Superior temporal gyrus (tissue), 1 donor: ENCODE measurements around the gene RMND5A.
"Not testable (repeated sequence)": the region's sequence is repeated elsewhere in the genome, so short reads cannot be mapped to it uniquely, and the experiment has no call there.

Experiments
- DNase-seq: peaks from one replicate; pipeline ENCODE4 v3.0.0-alpha.2; 2016; ENCODE audit errors: extremely low spot score

The RMND5A gene, protein sequence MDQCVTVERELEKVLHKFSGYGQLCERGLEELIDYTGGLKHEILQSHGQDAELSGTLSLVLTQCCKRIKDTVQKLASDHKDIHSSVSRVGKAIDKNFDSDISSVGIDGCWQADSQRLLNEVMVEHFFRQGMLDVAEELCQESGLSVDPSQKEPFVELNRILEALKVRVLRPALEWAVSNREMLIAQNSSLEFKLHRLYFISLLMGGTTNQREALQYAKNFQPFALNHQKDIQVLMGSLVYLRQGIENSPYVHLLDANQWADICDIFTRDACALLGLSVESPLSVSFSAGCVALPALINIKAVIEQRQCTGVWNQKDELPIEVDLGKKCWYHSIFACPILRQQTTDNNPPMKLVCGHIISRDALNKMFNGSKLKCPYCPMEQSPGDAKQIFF

GRCh38 chr2:86719637-86720539 is at the start of gene RMND5A:
TSS of gene RMND5A (plus strand) at chr2:86720291. CDS start at chr2:86720668, 377 bp downstream.
- peak; percentile 80 for DNase-seq

GRCh38 chr2:86671337-86671981 is 48.6 kb upstream of the RMND5A start:
- DNase-seq, result no peak

DNA sequence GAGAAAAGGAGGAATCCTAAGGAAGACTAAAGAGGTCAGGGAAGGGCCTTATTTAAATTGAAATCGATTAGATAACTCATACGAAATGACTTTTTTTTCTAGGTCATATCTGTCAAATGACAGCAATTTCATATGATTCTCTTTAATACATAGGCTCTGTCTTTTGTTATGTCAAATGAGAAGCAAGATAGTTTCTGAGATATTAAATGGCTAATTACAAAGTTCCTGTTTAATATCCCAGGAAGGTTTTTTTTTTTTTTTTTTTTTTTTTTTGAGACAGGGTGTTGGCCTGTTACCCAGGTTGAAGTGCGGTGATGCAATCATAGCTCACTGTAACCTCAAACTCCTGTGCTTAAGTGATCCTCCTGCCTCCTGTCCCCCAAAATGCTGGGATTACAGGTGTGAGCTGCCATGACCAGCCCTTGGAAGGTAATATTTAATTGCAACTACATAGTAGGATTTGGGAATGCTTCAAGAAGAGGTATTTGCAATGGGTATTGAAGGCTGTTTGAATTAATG is 48.0 kb upstream of the RMND5A start:
- no peak for DNase-seq

DNA sequence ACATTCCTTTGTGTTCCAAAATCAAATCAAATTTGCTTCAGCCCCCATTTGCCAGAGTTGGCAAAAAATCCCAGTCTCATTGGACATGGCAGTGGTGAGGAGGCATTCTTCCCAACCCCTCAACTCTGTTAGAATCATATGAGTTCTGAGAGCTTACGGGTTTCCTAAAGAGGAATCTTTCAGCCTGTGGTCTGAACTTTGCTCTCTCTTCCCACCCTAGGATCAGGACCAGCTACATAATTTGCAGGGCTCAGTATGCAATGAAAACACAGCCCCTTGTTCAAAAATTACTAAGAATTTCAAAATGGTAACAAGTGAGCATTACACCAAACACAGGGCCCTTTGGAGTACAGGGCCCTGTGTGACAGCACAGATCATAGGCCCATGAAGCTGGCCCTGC is 47.1 kb upstream of the RMND5A start:
- no peak for DNase-seq

GRCh38 chr2:86673986-86674670 is 46.0 kb upstream of the RMND5A start:
- no peak for DNase-seq

DNA sequence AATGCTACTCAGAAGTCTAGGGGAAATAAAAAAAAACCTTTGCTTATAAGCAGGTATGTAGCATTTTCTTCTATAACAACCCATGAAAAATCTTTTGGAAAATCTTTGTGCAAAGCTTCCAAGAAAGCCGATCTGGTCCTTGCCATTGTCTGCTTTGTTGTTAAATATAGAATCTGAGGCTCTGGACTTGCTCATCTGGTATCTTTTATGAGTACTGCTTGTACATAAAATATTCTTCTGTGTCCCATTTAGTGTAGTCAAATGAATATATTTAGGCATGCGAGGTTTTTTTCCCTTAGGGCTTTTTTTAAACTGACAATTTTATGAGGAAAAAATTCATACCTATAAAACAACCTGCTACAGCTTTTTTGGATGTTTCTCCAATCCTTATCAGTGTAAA is 45.0 kb upstream of the RMND5A start:
- DNase-seq, result peak; percentile 61

- no peak for DNase-seq
These were observed 44.5 kb upstream of the RMND5A start for GRCh38 chr2:86675511-86676015.

GRCh38 chr2:86677816-86678215 is 42.3 kb upstream of the RMND5A start:
- no peak for DNase-seq

- no peak for DNase-seq
These were observed 41.1 kb upstream of the RMND5A start for GRCh38 chr2:86679036-86679435.

GRCh38 chr2:86685351-86685750 is 34.7 kb upstream of the RMND5A start:
- DNase-seq, result no peak

GRCh38 chr2:86686460-86686859 is 33.6 kb upstream of the RMND5A start:
- no peak for DNase-seq

DNA sequence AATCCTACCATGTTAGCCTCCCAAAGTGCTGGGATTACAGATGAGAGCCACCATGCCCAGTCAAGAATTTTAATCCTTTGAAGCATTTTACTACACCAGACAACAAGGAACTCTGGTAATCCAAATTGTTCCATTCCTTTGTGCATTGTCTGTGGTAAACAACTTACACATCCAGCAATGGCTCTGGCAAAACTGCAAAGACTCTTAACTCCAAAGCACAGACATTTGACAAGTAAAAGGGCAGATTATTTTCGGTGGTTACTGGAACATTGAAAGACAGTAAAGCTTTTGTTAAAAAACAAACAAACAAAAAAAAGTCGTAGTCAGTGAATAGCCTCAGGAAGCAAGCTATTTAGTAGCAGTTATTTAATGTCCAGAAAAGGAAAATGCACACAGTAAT is 33.2 kb upstream of the RMND5A start:
- peak; percentile 88 for DNase-seq

GRCh38 chr2:86695053-86695691 is 24.9 kb upstream of the RMND5A start:
- DNase-seq, result no peak

DNA sequence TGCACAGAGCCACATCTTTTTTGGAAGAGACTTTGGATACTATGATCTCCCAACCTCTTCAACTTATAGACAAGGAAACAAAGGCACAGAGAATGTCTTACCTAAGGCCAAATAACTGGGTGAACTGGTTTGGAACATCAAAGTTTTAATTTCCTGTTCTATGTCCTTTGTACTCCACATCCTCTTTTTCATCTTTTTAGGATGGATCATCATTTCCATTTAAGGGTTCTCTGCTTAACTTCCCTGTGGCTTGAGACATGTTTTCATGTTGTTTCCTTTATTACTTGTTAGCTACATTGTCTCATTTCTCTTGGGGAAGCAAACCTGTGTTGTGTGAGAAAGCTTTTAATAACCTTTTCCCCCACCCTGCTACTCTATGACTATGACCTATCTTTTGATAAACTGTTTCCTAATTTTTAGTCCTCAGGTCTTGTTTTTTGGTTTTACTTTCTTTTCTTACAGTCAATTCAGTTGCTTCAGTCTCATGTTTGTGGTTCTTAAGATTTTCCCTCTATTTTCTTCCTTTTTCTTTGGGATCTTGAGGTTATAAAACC is 22.5 kb upstream of the RMND5A start:
- no peak for DNase-seq

GRCh38 chr2:86700690-86701089 is 19.4 kb upstream of the RMND5A start:
- no peak for DNase-seq

DNA sequence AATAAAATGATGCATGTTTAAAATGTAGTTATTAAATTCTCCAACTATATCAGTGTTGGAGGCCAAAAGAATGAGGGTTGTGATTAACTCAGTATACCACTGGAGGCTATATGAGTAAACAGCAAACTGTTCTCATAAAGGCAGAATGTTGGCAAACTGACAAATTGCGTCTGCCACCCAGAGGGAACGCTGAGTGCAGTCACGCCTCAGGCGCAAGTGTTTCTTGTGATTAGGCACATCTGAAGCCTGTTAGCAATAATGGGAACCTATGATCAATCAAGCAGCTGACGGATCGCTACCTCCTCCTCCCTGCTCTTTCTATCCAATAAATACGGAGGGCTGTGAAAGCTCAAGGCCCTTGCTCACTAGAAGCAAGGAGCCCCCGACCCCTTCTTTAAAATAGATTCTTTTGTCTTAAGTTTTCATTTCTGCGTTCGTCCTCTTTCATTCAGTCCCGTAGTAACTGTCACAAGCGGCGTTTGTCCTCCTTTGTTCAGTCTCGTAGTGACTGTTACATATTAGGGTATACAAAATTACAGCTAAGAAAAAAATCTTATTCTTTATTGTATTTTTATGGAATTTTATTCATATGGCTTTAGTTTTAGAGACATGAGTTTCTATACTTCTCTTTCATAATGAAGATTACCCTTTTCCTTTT is 16.3 kb upstream of the RMND5A start:
- peak; percentile 79 for DNase-seq

GRCh38 chr2:86704459-86704971 is 15.6 kb upstream of the RMND5A start:
- peak; percentile 11 for DNase-seq

DNA sequence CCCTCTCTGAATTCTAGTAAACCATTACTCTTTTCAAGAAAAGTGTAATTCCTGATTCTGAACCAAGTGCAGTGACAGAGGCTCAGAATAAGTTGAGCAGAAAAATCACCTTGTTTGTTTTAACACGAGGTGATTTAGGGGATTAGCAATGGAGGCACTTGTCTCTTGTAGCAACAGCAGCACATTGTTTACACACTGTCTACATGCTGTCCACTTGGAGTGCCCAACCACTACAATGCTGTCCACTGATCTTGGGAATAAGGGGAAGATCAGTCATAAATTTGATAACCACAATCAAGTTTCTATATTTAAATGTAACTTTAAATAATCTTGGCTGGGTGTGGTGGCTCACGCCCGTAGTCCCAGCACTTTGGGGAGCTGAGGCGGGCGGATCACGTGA is 13.9 kb upstream of the RMND5A start:
- peak; percentile 7 for DNase-seq

- no peak for DNase-seq
These were observed 13.2 kb upstream of the RMND5A start for GRCh38 chr2:86706935-86707334.

- not testable (repeated sequence) for DNase-seq
These were observed 12.0 kb upstream of the RMND5A start for GRCh38 chr2:86708126-86708525.
